HG02943 (cell line): ENCODE results near the gene CMTM5.
"Not testable (repeated sequence)": the region's sequence is repeated elsewhere in the genome, so short reads cannot be mapped to it uniquely, and the experiment has no call there.

Source experiments
- ATAC-seq: cut with Tn5 transposase; IDR thresholded peaks from one replicate; pipeline ENCODE4 v1.9.1; 2021; ENCODE audit warnings: mild to moderate bottlenecking, low read depth, moderate library complexity; ENCODE audit not compliant: unreplicated experiment

Gene CMTM5

DNA sequence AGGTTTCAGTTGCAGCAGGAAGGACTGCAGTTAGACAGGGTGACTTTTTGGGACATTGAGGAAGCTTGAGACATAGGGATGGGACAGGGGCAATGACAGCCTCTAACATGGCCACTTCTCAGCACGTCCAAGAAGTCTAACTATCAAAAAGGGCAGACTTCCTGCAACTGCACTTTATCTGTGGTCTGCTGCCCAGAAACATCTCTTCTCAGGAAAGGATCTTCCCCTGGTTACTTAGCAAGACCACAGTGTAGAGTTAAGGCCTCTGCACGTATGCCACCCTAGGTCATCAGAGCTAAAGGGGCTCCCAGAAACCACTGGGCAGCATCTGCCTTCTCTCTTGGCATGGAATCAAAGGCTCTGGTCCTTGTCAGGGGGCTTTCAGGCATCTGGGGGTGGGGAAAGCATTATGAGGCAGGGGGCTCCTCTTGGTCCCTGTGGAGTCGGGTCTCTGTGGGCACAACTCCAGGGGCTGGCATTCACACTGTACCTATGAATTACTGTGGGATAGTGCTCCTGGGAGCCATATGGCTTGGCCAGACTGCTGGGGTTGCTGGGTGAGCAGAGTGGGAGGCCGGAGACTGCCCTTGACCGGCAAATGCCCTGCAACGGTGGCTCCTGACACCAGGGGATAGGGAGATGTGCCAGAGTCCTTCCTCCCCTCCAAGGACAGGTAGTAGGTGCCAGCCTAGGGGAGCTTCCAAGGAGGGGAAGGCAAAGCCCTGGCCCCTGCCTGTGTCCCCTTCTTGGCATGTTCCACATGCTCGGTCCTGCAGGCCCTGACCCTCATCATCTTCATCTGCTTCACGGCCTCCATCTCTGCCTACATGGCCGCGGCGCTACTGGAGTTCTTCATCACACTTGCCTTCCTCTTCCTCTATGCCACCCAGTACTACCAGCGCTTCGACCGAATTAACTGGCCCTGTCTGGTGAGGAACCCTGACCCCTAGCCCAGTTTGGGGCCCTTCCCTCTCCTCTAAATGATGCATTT is 1.0 kb downstream of the CMTM5 start:
- ATAC-seq, result no peak

- no peak for ATAC-seq
Measured at GRCh38 chr14:23378612-23379220, 1.9 kb downstream of the CMTM5 start.

DNA sequence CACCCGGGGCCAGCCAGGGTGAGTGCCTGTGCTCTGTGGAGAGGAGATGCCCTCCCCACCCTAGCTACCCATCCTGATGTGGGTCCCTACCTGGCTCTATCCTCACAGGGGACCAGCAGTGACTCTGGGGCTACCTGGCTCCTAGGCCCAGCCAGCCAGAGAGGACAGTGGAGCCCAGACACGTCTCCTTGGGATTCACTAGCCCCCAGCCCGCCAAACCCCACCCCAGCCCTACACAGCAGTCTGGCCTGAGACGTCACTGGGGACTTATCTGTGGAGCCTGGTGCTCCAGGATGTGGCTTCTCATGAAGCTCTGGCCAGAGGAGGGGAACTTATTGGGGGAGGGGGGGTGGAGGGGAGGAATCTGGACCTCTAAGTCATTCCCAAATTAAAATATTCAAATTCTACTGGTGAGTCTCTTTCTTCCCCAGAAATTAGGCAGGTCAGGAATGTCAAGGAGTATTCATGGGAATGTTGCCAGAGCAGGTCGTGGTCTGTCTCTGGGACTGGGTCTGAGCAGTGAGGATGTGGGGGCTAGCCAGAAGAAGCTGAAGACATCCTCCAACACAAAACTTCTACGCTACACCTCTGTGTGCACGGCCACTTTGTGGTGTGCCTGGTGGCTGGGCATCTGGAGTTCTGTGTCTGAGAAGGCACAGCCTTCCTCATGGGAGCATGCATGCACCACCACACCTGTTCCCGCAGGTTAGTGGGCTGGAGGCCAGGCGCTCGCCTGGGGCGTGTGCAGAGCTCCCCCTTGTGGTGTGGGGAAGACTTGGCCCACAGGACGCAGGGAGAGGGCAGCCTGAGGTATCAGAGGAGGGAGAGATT is 2.7 kb downstream of the CMTM5 start:
- no peak for ATAC-seq

DNA sequence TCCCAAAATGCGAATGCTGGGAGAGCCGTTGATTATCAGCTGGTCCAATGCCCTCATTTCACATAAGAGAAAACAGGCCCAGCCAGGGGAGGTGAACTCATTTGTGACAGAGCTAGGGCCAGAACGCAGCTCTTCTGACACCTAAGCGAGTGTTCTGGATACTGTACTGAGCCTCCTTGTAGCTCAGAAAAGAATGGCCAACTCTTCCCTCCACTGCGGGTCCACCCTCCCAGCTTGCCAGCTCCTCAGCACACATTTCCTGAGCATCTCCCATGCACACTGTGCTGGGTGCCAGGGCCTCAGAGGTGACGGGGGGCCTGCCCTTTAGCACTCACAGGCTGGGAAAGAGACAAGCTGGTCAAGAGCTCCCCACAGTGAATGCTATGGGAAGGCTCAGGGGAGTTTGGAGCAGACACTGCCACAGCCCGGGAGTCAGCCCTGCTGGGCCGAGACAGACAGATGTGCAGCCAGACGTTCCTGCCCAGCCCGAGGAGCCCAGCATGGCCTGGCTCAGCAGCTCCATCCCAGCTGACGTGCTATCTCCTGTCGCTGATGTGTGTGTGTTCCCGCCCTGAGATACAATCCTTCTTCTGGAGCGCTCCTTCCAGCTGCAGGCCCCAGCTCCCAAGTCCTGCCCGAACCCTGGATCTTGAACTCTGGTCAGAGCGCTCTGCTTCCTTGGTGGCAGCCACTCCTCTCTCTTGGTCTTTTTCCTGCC is 3.5 kb downstream of the CMTM5 start:
- no peak for ATAC-seq

DNA sequence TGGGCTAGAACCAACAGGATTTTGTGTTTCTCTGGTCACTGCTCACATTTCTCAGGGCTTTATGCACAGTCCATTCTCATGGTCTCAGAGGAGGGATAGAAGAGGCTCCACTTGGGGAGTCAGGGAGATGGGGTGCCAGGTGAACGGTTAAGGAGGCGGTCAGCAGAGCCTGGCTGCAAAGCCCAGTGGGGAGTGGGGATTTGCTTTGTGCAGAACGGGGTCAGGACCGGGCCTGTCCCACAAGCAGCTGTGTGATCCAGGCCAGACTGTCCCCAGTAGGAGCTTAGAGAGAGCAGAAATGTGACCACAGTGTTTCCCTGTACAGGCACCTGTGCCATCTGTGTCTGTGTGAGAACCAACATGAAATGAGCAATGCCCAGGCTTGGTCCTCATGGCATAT is 4.1 kb downstream of the CMTM5 start:
- no peak for ATAC-seq

DNA sequence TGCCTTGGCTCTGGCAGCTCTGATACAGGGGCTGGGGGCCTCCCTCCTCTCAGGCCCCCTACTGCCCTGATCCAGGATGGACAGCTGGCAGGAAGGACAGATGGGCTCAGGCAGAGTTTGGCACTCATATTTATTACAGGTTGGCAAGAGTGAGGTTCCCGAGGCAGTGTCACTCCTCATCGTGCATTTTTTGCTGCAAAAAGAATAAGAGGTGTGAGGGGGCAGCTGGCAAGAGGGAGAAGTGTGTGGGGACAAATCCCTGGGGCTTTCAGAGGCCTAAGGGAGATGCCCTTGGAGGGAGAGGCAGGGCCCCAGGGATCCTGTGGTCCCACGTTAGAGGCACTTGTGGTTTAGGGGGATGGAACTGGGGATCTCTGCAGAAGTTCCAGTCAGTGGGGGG is 5.0 kb downstream of the CMTM5 start:
- no peak for ATAC-seq

GRCh38 chr14:23382276-23382675 is 5.4 kb downstream of the CMTM5 start:
- no peak for ATAC-seq

- no peak for ATAC-seq
Measured at GRCh38 chr14:23382731-23383440, 6.0 kb downstream of the CMTM5 start.

- ATAC-seq, result no peak
Measured at GRCh38 chr14:23384364-23385080, 7.7 kb downstream of the CMTM5 start.

DNA sequence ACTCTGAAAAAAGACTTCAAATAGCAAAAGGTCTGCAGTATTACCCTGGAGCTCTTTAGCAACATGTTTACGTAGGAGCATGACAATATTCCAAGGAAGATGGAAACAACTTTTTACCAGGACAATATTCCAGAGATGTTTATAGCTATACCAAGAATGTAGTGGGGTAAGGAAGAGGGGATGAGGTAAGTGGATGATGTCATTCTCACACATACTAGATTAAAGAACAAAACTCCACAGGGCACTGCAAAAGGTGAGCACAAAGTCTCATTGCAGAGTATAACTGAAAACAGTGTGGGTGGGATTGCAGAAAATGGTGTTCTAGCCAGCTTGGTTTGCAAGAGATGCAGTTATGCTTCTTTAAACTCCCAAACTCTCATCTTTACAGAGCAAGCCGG is 8.4 kb downstream of the CMTM5 start:
- no peak for ATAC-seq

DNA sequence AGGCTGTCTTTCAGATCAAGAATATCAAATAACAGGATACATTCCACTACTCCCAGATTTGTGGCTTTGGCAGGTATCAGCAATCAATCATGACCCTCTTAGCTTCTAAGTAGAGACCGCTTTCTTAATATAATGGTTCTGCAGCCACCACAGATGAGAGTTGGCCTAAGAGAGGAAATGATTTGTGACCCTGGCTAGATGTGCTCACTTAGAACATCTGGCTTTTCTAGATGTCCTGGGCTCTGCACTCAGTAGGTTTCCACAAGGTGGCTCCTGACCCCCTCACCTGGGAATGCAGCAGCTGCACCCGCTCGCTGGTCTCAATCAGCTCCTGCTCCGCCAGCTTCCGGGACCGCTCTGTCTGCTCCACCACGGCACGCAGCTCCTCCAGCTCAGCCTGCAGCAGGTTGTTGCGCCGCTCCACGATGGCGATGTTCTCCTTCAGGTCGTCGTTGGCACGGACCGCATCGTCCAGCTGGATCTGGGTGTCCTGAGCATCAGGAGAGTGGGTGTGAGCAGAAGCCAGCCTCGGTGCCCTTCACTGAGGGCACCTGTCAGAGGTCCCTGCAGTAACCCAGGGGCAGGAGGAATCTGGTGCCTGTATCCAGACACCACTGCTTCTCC is 8.9 kb downstream of the CMTM5 start:
- no peak for ATAC-seq

DNA sequence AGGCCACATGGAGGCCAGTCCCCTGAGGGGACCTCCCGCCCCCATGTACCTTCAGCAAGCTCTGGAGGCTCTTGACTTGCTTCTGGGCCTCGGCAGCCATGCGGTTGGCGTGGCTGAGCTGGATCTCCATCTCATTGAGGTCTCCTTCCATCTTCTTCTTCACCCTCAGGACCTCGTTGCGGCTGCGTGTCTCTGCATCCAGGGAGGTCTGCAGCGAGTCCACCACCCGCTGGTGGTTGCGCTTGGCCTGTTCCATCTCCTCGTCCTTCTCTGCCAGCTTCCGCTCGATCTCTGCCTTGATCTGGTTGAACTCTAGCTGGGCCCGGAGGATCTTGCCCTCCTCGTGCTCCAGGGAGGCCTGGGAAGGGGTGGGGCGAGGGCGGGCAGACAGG is 9.4 kb downstream of the CMTM5 start:
- ATAC-seq, result not testable (repeated sequence)

GRCh38 chr14:23386999-23387398 is 10.2 kb downstream of the CMTM5 start:
- ATAC-seq, result no peak

GRCh38 chr14:23387916-23388882 is 11.4 kb downstream of the CMTM5 start:
- ATAC-seq, result no peak

DNA sequence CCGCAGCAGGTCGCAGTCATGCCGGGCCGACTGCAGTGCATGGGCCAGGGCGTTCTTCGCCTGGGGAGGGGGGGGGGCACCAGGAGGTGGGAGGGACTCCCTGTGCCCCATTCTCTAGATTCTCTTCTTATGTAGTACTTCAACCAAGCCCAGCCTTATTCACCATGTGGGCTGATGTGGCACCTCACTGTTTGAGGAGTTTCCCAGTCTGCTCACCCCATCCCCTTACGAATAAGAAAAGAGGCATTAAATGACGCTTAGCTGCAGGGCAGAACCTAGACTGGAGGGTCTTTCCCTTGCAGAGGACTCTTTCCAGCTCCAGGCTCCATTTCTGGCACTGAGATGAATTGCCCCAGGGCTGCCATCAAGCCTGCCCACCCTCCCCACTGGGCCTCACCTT is 12.2 kb downstream of the CMTM5 start:
- ATAC-seq, result no peak

- ATAC-seq, result no peak
Measured at GRCh38 chr14:23389396-23389795, 12.6 kb downstream of the CMTM5 start.

DNA sequence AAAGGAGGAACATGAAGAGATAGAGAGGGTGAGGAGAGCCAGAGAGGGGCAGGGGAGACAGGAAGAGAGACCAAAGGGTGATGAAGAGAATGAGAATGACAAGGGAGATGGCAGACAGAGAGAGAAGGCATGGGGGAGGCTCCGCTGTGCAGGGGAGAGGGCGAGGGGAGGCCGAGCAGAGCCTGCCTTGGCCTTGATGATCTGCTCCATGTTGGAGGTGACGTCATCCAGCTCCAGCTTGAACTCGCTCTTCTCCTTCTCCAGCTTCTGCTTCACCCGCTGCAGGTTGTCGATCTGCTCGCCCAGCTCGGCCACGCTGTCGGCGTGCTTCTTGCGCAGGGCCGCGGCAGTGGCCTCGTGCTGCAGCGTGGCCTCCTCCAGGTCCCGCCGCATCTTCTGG is 13.0 kb downstream of the CMTM5 start:
- not testable (repeated sequence) for ATAC-seq

DNA sequence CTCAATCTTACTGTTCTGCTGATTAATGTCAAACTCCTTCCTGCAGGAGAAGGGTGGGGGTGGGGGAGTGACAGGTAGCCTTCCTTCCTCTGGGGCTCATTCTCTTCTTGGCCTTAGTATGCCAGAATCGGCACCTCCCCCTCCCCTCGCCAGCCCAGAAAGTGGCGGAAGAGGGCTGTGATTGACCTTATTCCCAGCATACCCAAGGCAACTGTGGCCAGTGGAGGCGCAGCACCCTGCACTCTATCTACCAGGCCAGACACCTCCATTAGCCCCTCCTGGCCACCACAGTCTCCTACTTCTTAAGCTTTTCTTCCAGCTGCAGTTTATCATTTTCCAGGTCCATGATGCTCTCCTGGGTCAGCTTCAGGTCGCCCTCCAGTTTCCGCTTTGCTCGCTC is 15.8 kb downstream of the CMTM5 start:
- no peak for ATAC-seq
